SK-N-SH treated with all-trans-retinoic acid at 6 μM for 48 hours (cell line): ENCODE data around the gene TDRD3.
"Not testable (repeated sequence)": the region's sequence is repeated elsewhere in the genome, so short reads cannot be mapped to it uniquely, and the experiment has no call there.

ENCODE experiments used
- ATAC-seq: fragments of 200-7000 bp; cut with Tn5 transposase; 3 replicates; pipeline ENCODE4 v1.9.1; 2020; ENCODE audit warnings: mild to moderate bottlenecking, moderate library complexity
- ARNTL ChIP-seq: fragments of 450-650 bp; formaldehyde crosslinking; IDR thresholded peaks from 2 replicates; pipeline ENCODE4 v1.5.0; 2020; ENCODE audit warnings: low read depth, mild to moderate bottlenecking, moderate library complexity, borderline replicate concordance
- CSDC2 ChIP-seq: fragments of 250-450 bp; sonication (Bioruptor Pico); IDR thresholded peaks from 2 replicates; pipeline ENCODE4 v1.5.0; 2020; ENCODE audit warnings: mild to moderate bottlenecking, moderate library complexity
- GLIS3 ChIP-seq: fragments of 250-450 bp; sonication (Bioruptor Pico); IDR thresholded peaks from 2 replicates; pipeline ENCODE4 v1.5.0; 2020; ENCODE audit warnings: mild to moderate bottlenecking, moderate library complexity
- ISL1 ChIP-seq: fragments of 250-450 bp; sonication (Bioruptor Pico); IDR thresholded peaks from 2 replicates; pipeline ENCODE4 v2.1.2; 2022; ENCODE audit warnings: mild to moderate bottlenecking, moderate library complexity
- PPARA ChIP-seq: fragments of 250-450 bp; sonication (Bioruptor Pico); IDR thresholded peaks from 2 replicates; pipeline ENCODE4 v1.5.0; 2020; ENCODE audit warnings: mild to moderate bottlenecking, borderline replicate concordance
- RARB ChIP-seq: fragments of 250-450 bp; sonication (Bioruptor Pico); IDR thresholded peaks from 2 replicates; pipeline ENCODE4 v1.8.0; 2021; ENCODE audit warnings: mild to moderate bottlenecking, moderate library complexity
- TCF4 ChIP-seq: fragments of 250-450 bp; sonication (Bioruptor Pico); IDR thresholded peaks from 2 replicates; pipeline ENCODE4 v1.8.0; 2021; ENCODE audit warnings: mild to moderate bottlenecking, moderate library complexity, borderline replicate concordance
- ZC3H10 ChIP-seq: fragments of 250-450 bp; sonication (Bioruptor Pico); IDR thresholded peaks from 2 replicates; pipeline ENCODE4 v1.5.1; 2021; ENCODE audit warnings: mild to moderate bottlenecking, moderate library complexity
- ZNF565 ChIP-seq: fragments of 450-650 bp; formaldehyde crosslinking; conservative IDR thresholded peaks from 2 replicates; pipeline ENCODE4 v1.5.0; 2020; ENCODE audit warnings: low read depth, mild to moderate bottlenecking, moderate library complexity
- ZNF70 ChIP-seq: fragments of 450-650 bp; formaldehyde crosslinking; IDR thresholded peaks from 2 replicates; pipeline ENCODE4 v1.5.0; 2020; ENCODE audit warnings: mild to moderate bottlenecking, moderate library complexity
- ZNF8 ChIP-seq: fragments of 450-650 bp; formaldehyde crosslinking; IDR thresholded peaks from 2 replicates; pipeline ENCODE4 v1.5.0; 2020; ENCODE audit warnings: mild to moderate bottlenecking, moderate library complexity
- TF ChIP-seq, protein P1 (sequence below): fragments of 250-450 bp; sonication (Bioruptor Pico); IDR thresholded peaks from 2 replicates; pipeline ENCODE4 v1.8.0; 2021; ENCODE audit warnings: low read depth, mild to moderate bottlenecking, moderate library complexity, borderline replicate concordance
- TF ChIP-seq, protein P2 (sequence below): fragments of 250-450 bp; sonication (Bioruptor Pico); IDR thresholded peaks from 2 replicates; pipeline ENCODE4 v1.5.0; 2020; ENCODE audit warnings: mild to moderate bottlenecking, moderate library complexity
- TF ChIP-seq, protein P3 (sequence below): fragments of 250-450 bp; sonication (Bioruptor Pico); IDR thresholded peaks from 2 replicates; pipeline ENCODE4 v1.5.1; 2021; ENCODE audit warnings: mild to moderate bottlenecking, moderate library complexity
- TF ChIP-seq, protein P4 (sequence below): fragments of 250-450 bp; sonication (Bioruptor Pico); IDR thresholded peaks from 2 replicates; pipeline ENCODE4 v1.5.1; 2020; ENCODE audit warnings: low read depth, mild to moderate bottlenecking, moderate library complexity

TDRD3 gene

DNA sequence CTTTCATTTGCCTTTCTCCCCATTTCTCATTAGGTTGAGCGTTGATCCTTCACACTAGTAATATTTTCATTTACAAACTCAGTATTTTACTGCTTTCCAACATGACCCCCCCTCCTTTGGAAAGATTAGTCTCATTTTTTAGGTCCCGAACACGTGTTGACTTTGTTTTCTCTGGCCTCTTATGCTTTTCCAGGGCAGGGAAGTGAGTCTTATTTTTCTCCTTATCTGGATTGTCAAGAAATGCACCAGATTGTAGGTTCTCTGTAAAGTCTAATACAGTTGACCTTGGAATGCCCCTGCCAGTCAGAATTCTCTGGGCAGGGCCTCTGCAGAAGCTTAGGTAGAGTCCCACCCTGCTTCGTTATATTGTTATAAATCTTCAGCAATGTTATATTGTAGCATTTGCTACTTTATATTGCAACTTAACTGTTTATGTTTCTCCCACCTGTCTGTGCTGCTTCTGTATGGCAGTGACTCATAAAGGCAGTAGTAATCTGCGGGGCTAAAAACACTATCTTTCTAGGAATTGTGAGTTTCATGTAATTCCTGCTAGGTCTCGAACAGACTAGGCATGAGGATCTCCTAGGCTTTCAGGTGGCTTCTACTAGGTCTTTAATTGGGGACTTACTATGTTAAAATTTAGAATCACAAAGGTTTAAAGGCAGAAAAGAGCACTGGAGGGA is 2.0 kb downstream of the TDRD3 start:
- no peak for ATAC-seq
- TF ChIP-seq, protein P1, sequence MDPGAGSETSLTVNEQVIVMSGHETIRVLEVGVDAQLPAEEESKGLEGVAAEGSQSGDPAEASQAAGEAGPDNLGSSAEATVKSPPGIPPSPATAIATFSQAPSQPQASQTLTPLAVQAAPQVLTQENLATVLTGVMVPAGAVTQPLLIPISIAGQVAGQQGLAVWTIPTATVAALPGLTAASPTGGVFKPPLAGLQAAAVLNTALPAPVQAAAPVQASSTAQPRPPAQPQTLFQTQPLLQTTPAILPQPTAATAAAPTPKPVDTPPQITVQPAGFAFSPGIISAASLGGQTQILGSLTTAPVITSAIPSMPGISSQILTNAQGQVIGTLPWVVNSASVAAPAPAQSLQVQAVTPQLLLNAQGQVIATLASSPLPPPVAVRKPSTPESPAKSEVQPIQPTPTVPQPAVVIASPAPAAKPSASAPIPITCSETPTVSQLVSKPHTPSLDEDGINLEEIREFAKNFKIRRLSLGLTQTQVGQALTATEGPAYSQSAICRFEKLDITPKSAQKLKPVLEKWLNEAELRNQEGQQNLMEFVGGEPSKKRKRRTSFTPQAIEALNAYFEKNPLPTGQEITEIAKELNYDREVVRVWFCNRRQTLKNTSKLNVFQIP (CRISPR knock-in tag), result no peak
- TF ChIP-seq ZNF565, result no peak
- no peak for TF ChIP-seq ZNF70
- no peak for TF ChIP-seq PPARA (CRISPR knock-in tag)
- TF ChIP-seq, protein P2, sequence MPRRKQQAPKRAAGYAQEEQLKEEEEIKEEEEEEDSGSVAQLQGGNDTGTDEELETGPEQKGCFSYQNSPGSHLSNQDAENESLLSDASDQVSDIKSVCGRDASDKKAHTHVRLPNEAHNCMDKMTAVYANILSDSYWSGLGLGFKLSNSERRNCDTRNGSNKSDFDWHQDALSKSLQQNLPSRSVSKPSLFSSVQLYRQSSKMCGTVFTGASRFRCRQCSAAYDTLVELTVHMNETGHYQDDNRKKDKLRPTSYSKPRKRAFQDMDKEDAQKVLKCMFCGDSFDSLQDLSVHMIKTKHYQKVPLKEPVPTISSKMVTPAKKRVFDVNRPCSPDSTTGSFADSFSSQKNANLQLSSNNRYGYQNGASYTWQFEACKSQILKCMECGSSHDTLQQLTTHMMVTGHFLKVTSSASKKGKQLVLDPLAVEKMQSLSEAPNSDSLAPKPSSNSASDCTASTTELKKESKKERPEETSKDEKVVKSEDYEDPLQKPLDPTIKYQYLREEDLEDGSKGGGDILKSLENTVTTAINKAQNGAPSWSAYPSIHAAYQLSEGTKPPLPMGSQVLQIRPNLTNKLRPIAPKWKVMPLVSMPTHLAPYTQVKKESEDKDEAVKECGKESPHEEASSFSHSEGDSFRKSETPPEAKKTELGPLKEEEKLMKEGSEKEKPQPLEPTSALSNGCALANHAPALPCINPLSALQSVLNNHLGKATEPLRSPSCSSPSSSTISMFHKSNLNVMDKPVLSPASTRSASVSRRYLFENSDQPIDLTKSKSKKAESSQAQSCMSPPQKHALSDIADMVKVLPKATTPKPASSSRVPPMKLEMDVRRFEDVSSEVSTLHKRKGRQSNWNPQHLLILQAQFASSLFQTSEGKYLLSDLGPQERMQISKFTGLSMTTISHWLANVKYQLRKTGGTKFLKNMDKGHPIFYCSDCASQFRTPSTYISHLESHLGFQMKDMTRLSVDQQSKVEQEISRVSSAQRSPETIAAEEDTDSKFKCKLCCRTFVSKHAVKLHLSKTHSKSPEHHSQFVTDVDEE (CRISPR knock-in tag), result no peak

DNA sequence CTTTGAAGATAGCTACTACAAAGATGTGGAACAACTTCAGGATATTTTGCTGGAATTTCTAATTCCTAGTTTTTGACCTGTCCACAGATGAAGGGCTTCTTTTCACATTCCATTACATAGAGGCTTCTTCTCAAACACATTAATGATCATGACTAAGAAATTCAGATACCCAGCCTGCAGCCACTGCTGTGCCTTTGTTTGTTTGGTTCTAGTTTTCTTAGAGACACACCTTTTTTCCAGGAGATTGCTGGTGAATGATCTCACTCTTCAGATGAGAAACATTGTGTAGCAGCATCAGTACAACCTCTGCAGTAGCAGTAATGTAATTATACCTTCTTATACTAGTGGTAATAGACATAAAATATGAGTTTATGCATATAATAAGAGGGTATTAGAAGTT is 5.0 kb downstream of the TDRD3 start:
- TF ChIP-seq ZC3H10 (CRISPR knock-in tag) (no peak), ZNF70 (no peak), GLIS3 (no peak), ZNF8 (no peak)
- TF ChIP-seq, protein P1 (CRISPR knock-in tag), result no peak
- no peak for ATAC-seq

DNA sequence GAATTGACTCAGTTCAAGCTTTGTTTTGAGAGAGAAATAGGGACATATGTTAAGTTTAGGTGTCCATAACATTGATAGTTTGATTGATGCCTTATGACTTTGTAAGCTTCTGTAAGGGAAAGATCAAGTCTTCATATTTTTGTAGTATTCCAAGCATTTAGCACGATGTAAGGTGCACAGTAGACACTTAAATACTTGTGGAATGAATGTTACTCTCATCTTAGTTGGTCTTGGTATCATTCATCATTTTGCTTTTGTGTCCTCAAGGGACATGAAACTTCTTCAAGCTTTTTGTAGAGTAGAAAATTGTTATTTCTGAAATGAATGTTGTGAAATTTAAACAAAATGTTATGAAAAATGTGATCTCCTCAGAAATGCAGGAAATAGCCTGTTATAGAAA is 10.1 kb downstream of the TDRD3 start:
- no peak for TF ChIP-seq ZNF565
- TF ChIP-seq, protein P3, sequence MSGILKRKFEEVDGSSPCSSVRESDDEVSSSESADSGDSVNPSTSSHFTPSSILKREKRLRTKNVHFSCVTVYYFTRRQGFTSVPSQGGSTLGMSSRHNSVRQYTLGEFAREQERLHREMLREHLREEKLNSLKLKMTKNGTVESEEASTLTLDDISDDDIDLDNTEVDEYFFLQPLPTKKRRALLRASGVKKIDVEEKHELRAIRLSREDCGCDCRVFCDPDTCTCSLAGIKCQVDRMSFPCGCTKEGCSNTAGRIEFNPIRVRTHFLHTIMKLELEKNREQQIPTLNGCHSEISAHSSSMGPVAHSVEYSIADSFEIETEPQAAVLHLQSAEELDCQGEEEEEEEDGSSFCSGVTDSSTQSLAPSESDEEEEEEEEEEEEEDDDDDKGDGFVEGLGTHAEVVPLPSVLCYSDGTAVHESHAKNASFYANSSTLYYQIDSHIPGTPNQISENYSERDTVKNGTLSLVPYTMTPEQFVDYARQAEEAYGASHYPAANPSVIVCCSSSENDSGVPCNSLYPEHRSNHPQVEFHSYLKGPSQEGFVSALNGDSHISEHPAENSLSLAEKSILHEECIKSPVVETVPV (CRISPR knock-in tag), result no peak
- TF ChIP-seq TCF4 (CRISPR knock-in tag), result no peak
- TF ChIP-seq CSDC2 (CRISPR knock-in tag), result no peak
- TF ChIP-seq, protein P4, sequence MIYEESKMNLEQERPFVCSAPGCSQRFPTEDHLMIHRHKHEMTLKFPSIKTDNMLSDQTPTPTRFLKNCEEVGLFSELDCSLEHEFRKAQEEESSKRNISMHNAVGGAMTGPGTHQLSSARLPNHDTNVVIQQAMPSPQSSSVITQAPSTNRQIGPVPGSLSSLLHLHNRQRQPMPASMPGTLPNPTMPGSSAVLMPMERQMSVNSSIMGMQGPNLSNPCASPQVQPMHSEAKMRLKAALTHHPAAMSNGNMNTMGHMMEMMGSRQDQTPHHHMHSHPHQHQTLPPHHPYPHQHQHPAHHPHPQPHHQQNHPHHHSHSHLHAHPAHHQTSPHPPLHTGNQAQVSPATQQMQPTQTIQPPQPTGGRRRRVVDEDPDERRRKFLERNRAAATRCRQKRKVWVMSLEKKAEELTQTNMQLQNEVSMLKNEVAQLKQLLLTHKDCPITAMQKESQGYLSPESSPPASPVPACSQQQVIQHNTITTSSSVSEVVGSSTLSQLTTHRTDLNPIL (CRISPR knock-in tag), result no peak
- no peak for TF ChIP-seq ISL1 (CRISPR knock-in tag)
- no peak for ATAC-seq

DNA sequence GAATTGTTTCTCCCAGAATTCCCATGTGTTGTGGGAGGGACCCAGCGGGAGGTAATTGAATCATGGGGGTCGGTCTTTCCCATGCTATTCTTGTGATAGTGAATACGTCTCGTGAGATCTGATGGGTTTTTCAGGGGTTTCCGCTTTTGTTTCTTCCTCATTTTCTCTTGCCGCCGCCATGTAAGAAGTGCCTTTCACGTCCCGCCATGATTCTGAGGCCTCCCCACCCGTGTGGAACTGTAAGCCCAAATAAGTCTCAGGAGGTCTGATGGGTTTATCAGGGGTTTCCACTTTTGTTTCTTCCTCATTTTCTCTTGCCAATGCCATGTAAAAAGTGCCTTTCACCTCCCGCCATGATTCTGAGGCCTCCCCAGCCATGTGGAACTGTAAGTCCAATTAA is 10.8 kb downstream of the TDRD3 start:
- not testable (repeated sequence) for ATAC-seq

DNA sequence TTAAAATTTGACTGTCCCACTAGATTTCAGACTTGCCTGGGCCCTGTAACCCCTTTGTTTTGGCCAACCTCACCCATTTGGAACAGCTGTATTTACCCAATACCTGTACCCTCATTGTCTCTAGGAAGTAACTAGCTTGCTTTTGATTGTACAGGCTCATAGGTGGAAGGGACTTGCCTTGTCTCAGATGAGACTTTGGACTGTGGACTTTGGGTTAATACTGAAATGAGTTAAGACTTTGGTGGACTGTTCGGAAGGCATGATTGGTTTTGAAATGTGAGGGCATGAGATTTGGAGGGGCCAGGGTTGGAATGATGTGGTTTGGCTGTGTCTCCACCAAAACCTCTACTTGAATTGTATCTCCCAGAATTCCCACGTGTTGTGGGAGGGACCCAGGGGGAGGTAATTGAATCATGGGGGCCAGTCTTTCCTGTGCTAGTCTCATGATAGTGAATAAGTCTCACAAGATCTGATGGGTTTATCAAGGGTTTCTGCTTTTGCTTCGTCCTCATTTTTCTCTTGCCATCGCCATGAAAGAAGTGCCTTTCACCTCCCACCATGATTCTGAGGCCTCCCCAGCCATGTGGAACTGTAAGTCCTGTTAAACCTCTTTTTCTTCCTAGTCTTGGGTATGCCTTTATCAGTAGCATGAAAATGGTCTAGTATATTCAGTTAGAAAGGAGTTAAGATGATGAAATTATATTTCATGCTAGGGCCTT is 12.7 kb downstream of the TDRD3 start:
- not testable (repeated sequence) for ATAC-seq

DNA sequence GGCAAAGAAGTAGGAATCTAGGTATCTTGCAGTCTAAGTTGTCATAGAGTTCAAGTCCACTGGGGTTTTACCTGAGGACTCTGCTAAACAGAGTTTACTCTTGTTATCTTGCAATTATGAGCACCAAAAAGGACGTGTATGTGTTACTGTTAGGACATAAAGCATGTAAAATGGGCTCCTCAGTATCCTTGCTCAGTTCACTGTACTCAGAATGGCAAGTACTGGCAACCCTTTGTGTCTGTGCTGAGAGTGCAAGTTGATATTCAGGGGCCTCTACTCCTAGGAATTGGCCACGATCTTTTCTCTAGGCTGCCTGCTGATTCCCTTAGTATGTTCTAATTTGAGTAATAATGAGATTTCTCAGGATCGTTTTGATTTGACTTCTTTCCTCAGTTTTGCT is 13.3 kb downstream of the TDRD3 start:
- no peak for ATAC-seq
- TF ChIP-seq, protein P3 (CRISPR knock-in tag), result no peak
- TF ChIP-seq, protein P2 (CRISPR knock-in tag), result no peak
- TF ChIP-seq RARB (CRISPR knock-in tag), result no peak
- TF ChIP-seq ARNTL, result no peak
- no peak for TF ChIP-seq ZNF8
- TF ChIP-seq, protein P1 (CRISPR knock-in tag), result no peak
